Heart right ventricle (tissue), 16 donors: ENCODE data around the gene HELQ. TPM values are rescaled to one million over a fixed set of nuclear protein-coding genes. Genes with fewer than 3 reads are reported as not detected.

Experiments
- ATAC-seq, 8 donors: fragments of 200-7000 bp; cut with Tn5 transposase; one replicate each; pipeline ENCODE4 v1.9.1; 2020; ENCODE audit warnings: mild to moderate bottlenecking in 8 of 8, moderate library complexity in 8 of 8, moderate number of reproducible peaks in 1 of 8
- DNase-seq, 2 donors: peaks; one replicate each; pipeline ENCODE4 v3.0.0-alpha.2; 2020
- H3K27ac ChIP-seq, 10 donors: fragments of 200-600 bp; sonication (generic) in 2 of 10; one replicate each; pipeline versions ENCODE4 v1.5.0 to v1.8.0; 2020 to 2022; ENCODE audit warnings: mild to moderate bottlenecking in 3 of 10
- H3K27me3 ChIP-seq, 7 donors: fragments of 200-600 bp; one replicate each; pipeline ENCODE4 v1.8.0; 2021 to 2022; ENCODE audit warnings: mild to moderate bottlenecking in 2 of 7
- H3K36me3 ChIP-seq, 9 donors: fragments of 200-600 bp; sonication (generic) in 1 of 9; one replicate each; pipeline versions ENCODE4 v1.5.0 to v1.8.0; 2020 to 2022; ENCODE audit warnings: mild to moderate bottlenecking in 2 of 9
- H3K4me1 ChIP-seq, 9 donors: fragments of 200-600 bp; sonication (generic) in 1 of 9; one replicate each; pipeline versions ENCODE4 v1.5.0 to v1.8.0; 2020 to 2022; ENCODE audit warnings: mild to moderate bottlenecking in 4 of 9
- H3K4me3 ChIP-seq, 10 donors: fragments of 200-600 bp; sonication (generic) in 2 of 10; one replicate each; pipeline versions ENCODE4 v1.5.0 to v1.8.0; 2020 to 2022; ENCODE audit warnings: mild to moderate bottlenecking in 7 of 10, moderate library complexity in 2 of 10
- H3K9me3 ChIP-seq, 11 donors: fragments of 200-600 bp in 10 of 11; sonication (generic) in 2 of 11; one replicate each; pipeline versions ENCODE4 v1.5.0 to v1.8.0; 2013 to 2022; ENCODE audit warnings: mild to moderate bottlenecking in 2 of 11, control low read depth in 1 of 11, moderate library complexity in 1 of 11
- WGBS, 2 donors: extraction: QIAGEN DNeasy Blood & Tissue Kit; methylation state at CpG; one replicate each; pipeline ENCODE4 v1.1.7; 2013; ENCODE audit warnings: inconsistent platforms in 1 of 2; 5-methylcytosine and 5-hydroxymethylcytosine counted together
- intact Hi-C, 10 donors: fragments of 100-400 bp; cut with DNase I; formaldehyde crosslinking; loops; one replicate each; pipeline versions ENCODE4 v1.11.1 to v1.14.2; 2022
- long read RNA-seq, 3 donors: library from polyadenylated mRNA; unstranded; transcript quantifications; one replicate each; pipeline ENCODE4 v2.0.0, GENCODE V29; 2020 to 2021
- polyA plus RNA-seq, 2 donors: library from polyadenylated mRNA; stranded (reverse); fragments of 200-250 nt; gene quantifications; one replicate each; pipeline ENCODE4 v1.2.3, GENCODE V29; 2013
- total RNA-seq, 10 donors: library from RNA; stranded (reverse); fragmentation: NEBNext Ultra II Directional in 3 of 10; extraction: Animal tissue kit (Norgen Biotek cat#: 25700) in 3 of 10; gene quantifications; one replicate each; pipeline versions ENCODE4 v1.2.1 to v1.2.4, GENCODE V29; 2021 to 2023
- TF ChIP-seq, protein P1 (sequence below), 9 donors: fragments of 200-600 bp; sonication (generic) in 2 of 9; IDR thresholded peaks; one replicate each; pipeline versions ENCODE4 v1.5.0 to v1.8.0; 2021 to 2022; ENCODE audit warnings: antibody characterized with exemption in 9 of 9, mild to moderate bottlenecking in 5 of 9, moderate library complexity in 1 of 9
- donor health status: Arrhythmogenic right ventricular cardiomyopathy.
- donor health status: ischemic (EF 13 %, LVEDD 7.1; RV severe dilation, severe dysfunction).
- donor health status: healthy with polysubstance abuse.
- donor health status: DM: no; HTN: yes; CAD: no.
- donor health status: DM: no; HTN: no; CAD: no.
- donor health status: ischemic (EF 25% LVEDD 6.9; RV normal size, moderate dysfunction).
- donor health status: ischemic (EF 25% LVEDD 5.7; RV mildly dilated, moderate dysfunction).
- donor health status: healthy.
- donor health status: DM: yes; HTN: yes; CAD: no.
- donor health status: Ischemic cardiomyopathy.
- donor health status: ischemic (EF 35%, LVEDD 5.7; RV mildly dilated, moderate dysfunction).
- donor health status: nonischemic (EF 11% LVEDD 7.7; RV severe dilation, severe dysfunction).
- donor health status: DM: yes; HTN: yes; CAD: no.
- donor health status: PGD.
- donor health status: ischemic (EF 29% LVEDD 5.4; RV normal size, mild dysfunction).
- donor health status: nonischemic (EF 23%, LVEDD 6.1; RV moderate dilation, normal function).

Gene HELQ, protein sequence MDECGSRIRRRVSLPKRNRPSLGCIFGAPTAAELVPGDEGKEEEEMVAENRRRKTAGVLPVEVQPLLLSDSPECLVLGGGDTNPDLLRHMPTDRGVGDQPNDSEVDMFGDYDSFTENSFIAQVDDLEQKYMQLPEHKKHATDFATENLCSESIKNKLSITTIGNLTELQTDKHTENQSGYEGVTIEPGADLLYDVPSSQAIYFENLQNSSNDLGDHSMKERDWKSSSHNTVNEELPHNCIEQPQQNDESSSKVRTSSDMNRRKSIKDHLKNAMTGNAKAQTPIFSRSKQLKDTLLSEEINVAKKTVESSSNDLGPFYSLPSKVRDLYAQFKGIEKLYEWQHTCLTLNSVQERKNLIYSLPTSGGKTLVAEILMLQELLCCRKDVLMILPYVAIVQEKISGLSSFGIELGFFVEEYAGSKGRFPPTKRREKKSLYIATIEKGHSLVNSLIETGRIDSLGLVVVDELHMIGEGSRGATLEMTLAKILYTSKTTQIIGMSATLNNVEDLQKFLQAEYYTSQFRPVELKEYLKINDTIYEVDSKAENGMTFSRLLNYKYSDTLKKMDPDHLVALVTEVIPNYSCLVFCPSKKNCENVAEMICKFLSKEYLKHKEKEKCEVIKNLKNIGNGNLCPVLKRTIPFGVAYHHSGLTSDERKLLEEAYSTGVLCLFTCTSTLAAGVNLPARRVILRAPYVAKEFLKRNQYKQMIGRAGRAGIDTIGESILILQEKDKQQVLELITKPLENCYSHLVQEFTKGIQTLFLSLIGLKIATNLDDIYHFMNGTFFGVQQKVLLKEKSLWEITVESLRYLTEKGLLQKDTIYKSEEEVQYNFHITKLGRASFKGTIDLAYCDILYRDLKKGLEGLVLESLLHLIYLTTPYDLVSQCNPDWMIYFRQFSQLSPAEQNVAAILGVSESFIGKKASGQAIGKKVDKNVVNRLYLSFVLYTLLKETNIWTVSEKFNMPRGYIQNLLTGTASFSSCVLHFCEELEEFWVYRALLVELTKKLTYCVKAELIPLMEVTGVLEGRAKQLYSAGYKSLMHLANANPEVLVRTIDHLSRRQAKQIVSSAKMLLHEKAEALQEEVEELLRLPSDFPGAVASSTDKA
- total RNA-seq (10 to 100 TPM; 11.6 to 15.7 (median 13.2) TPM), polyA plus RNA-seq (1 to 10 TPM; 5.1 to 5.6 TPM)
- long read RNA-seq, donor 1, transcript HELQ-201 (18 exons, 3,579 nt) = major isoform, 9 of 19 reads
- long read RNA-seq, donor 1, partial matches to known transcripts = 1 of 19 reads
- long read RNA-seq, donor 1, other reads (novel, unspliced or antisense) = 2 of 19 reads
- long read RNA-seq, donor 2, transcript HELQ-201 (18 exons, 3,579 nt) = major isoform, 7 of 22 reads
- long read RNA-seq, donor 2, partial matches to known transcripts = 5 of 22 reads
- long read RNA-seq, donor 2, other reads (novel, unspliced or antisense) = 6 of 22 reads
- long read RNA-seq, donor 3, transcript HELQ-201 (18 exons, 3,579 nt) = major isoform, 7 of 31 reads
- long read RNA-seq, donor 3, partial matches to known transcripts = 10 of 31 reads
- long read RNA-seq, donor 3, other reads (novel, unspliced or antisense) = 10 of 31 reads

DNA sequence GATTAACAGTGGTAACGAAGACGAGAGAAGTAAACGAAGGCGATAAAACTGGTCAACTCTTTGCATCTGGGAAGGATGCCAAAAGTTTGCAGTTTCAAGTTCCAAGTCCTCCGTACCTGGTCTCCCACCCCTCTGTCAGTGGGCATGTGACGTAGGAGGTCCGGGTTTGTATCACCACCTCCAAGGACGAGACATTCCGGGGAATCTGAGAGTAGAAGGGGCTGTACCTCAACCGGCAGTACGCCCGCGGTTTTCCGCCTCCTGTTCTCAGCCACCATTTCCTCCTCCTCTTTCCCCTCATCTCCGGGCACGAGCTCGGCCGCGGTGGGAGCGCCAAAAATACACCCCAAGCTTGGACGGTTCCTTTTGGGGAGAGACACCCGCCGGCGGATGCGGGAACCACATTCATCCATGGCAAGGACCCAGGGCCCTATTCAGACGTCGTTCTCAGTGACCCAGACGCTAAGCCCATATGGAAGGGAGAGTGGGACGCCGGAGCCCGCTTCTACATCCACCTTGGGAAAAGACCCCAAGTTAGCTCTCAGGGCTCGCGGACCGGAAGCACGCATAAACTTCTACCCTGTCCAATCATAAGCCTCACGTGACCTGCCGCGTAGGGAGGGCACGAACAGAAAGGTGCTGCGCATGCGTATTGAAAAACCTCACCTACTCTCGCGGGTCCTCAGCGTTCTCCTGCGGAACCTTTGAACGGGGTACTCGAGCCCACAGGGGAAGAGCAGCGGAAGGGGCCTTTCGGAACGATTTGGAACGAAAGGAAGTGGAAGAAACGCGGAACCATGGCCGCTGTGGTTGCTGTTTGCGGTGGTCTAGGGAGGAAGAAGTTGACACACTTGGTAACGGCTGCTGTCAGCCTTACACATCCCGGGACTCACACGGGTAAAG lies at the start of gene HELQ, which contains the start of gene MRPS18C:
Gene HELQ (minus strand): TSS at position 543 of the 903 bp plus-strand sequence. CDS start 130 bp downstream, at position 413.
Gene MRPS18C (plus strand): TSS at position 778 of the 903 bp plus-strand sequence. CDS start 20 bp downstream, at position 798.
- WGBS, 2 donors = 0 to 1% methylated on average over 58 of the region's 58 CpGs
- H3K36me3 ChIP-seq = peaks cover 0 to 70% (median 20%) of the 10 kb centered on the region in 9 donors
- no peaks in the 10 kb centered on the region for H3K27me3 ChIP-seq
- DNase-seq = peak; percentile 90 to 98
- peak within 1 kb of the TSS; percentile 65 to 89 (median 78) for H3K4me3 ChIP-seq
- H3K9me3 ChIP-seq = no peaks in the 10 kb centered on the region
- peak within 1 kb of the TSS; percentile 91 to 99 (median 96) for H3K27ac ChIP-seq
- ATAC-seq = peak; percentile 99 to 100 (median 100)
- intact Hi-C loops = loop anchor here in 4 of 10 donors (10.0 kb wide), 2 partner anchors 171 to 421 kb away; partner anchors contain the start of genes COQ2 (in 3 of the 4) and COPS4 (in 1 of the 4)
- TF ChIP-seq, protein P1, sequence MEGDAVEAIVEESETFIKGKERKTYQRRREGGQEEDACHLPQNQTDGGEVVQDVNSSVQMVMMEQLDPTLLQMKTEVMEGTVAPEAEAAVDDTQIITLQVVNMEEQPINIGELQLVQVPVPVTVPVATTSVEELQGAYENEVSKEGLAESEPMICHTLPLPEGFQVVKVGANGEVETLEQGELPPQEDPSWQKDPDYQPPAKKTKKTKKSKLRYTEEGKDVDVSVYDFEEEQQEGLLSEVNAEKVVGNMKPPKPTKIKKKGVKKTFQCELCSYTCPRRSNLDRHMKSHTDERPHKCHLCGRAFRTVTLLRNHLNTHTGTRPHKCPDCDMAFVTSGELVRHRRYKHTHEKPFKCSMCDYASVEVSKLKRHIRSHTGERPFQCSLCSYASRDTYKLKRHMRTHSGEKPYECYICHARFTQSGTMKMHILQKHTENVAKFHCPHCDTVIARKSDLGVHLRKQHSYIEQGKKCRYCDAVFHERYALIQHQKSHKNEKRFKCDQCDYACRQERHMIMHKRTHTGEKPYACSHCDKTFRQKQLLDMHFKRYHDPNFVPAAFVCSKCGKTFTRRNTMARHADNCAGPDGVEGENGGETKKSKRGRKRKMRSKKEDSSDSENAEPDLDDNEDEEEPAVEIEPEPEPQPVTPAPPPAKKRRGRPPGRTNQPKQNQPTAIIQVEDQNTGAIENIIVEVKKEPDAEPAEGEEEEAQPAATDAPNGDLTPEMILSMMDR (IDR thresholded peaks at IDR 0.05) = peak in 4 of 9 donors; percentile 18 to 44 (median 31)
- H3K4me1 ChIP-seq = peaks cover 0 to 33% (median 24%) of the 10 kb centered on the region in 9 donors

- ATAC-seq = no peak
- H3K27ac ChIP-seq = no peak overlapping the region
- no peaks in the 10 kb centered on the region for H3K36me3 ChIP-seq
- intact Hi-C loops = loop anchor here in 1 of 10 donors (5.0 kb wide), 1 partner anchor 132 kb away; no protein-coding TSS in a partner anchor
- TF ChIP-seq, protein P1 (IDR thresholded peaks at IDR 0.05) = no peak
- 83 to 86% methylated on average over 10 of the region's 10 CpGs for WGBS, 2 donors
- H3K27me3 ChIP-seq = no peaks in the 10 kb centered on the region
- H3K4me3 ChIP-seq = no peak overlapping the region
- no peaks in the 10 kb centered on the region for H3K9me3 ChIP-seq
- no peak for DNase-seq
- H3K4me1 ChIP-seq = no peaks in the 10 kb centered on the region
These were observed 49.4 kb upstream of the HELQ start for GRCh38 chr4:83504996-83505395.

DNA sequence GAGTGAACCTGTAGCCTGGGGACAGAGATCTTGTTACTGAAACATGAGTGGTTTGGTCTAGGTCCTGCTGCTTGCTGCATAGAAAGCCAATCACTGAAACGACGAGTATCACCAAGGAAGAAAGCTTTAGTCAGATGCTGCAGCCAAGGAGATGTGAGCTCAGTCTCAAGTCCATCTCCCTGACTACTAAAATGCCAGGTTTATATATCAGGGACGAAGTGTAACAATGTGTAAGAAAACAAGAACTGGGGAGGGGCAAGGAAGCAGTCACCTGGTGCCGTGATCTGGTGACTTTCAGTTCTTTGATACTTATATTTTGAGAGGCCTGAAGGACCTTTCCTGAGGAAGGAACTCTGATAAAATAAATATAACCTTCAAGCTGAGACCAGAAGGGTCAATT lies 48.9 kb upstream of the HELQ start:
- Histone ChIP-seq H3K4me1 (no peaks in the 10 kb centered on the region), H3K27me3 (no peaks in the 10 kb centered on the region), H3K27ac (no peak overlapping the region), H3K4me3 (no peak overlapping the region), H3K36me3 (no peaks in the 10 kb centered on the region), H3K9me3 (no peaks in the 10 kb centered on the region)
- 64 to 76% methylated on average over 4 of the region's 4 CpGs for WGBS, 2 donors
- ATAC-seq (no peak), DNase-seq (no peak)
- TF ChIP-seq, protein P1 (IDR thresholded peaks at IDR 0.05) = no peak
- intact Hi-C loops = no loop called here
